HG02840 (cell line): ENCODE measurements around the gene SCGB1D2.

Source experiments
- ATAC-seq: cut with Tn5 transposase; IDR thresholded peaks from one replicate; pipeline ENCODE4 v1.9.1; 2021; ENCODE audit warnings: mild to moderate bottlenecking, moderate library complexity, moderate number of reproducible peaks; ENCODE audit not compliant: unreplicated experiment, low FRiP score

Gene SCGB1D2

GRCh38 chr11:62256281-62256680, 14.2 kb downstream of the SCGB1D2 start:
- ATAC-seq: no peak

GRCh38 chr11:62260261-62260953, 18.4 kb downstream of the SCGB1D2 start:
- no peak for ATAC-seq

- ATAC-seq: no peak
Measured at GRCh38 chr11:62264004-62264403, 22.0 kb downstream of the SCGB1D2 start.

GRCh38 chr11:62266558-62266957, 24.5 kb downstream of the SCGB1D2 start:
- ATAC-seq: no peak

GRCh38 chr11:62267050-62267449, 25.0 kb downstream of the SCGB1D2 start:
- no peak for ATAC-seq

- ATAC-seq: no peak
Measured at GRCh38 chr11:62267576-62267975, 25.5 kb downstream of the SCGB1D2 start.

- ATAC-seq: no peak
Measured at GRCh38 chr11:62269654-62270278, 27.7 kb downstream of the SCGB1D2 start, which contains the start of gene SCGB2A2. Gene SCGB2A2, plus strand, starts transcription at chr11:62270158. Its CDS starts 59 bp downstream, at chr11:62270217.

GRCh38 chr11:62273284-62273683, 31.2 kb downstream of the SCGB1D2 start:
- ATAC-seq: no peak

- ATAC-seq: no peak
Measured at GRCh38 chr11:62273789-62274275, 31.8 kb downstream of the SCGB1D2 start.

- no peak for ATAC-seq
Measured at GRCh38 chr11:62280452-62280851, 38.4 kb downstream of the SCGB1D2 start.
